Measurements from ENCODE around the gene LAMC2. TPM values are rescaled to one million over a fixed set of nuclear protein-coding genes. Genes with fewer than 3 reads are reported as not detected.

Gene LAMC2
- total and polyA plus RNA-seq, 2 donors (not counting 1 experiment from before 2014, with no cell fraction given), result 0.99 to 3.9 TPM

DNA sequence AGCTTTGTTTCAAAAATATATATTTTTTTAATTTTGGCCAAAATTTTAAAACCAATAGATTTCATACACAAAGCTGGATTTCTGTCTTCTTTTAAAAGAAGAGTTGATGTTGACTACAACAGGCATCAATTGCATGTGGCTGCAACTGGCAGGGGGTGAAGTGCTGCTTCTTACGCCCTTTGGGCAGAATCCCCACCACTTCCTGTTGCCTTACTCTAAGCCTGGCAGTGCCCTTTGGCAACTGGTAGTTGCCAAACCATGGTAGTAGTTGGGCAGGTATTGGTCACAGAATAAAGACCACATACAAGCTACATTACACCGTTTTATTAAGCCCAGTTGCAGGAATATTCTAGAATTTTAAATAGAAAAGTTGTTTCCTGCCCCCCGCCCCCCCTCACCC is 17.0 kb downstream of the LAMC2 start:
- Histone ChIP-seq H3K36me3 (ENCODE audit: control insufficient read depth, insufficient read depth, low read length) (no peaks in the 10 kb centered on the region), H3K4me2 (ENCODE audit: extremely low read depth, insufficient read depth, low read length) (no peak overlapping the region), H3K4me1 (ENCODE audit: control insufficient read depth, extremely low read depth, insufficient read depth, low read length) (no peaks in the 10 kb centered on the region), H2AFZ (ENCODE audit: low read length) (no peak overlapping the region), H3K9ac (ENCODE audit: insufficient read depth, low read length) (no peak overlapping the region), H4K20me1 (ENCODE audit: control insufficient read depth, extremely low read depth, insufficient read depth, low read length) (no peaks in the 10 kb centered on the region), H3K27me3 (ENCODE audit: control insufficient read depth, insufficient read depth, low read length) (no peaks in the 10 kb centered on the region), H3K27ac (ENCODE audit: insufficient read depth, low read length) (no peak overlapping the region), H3K79me2 (ENCODE audit: control insufficient read depth, insufficient read depth, low read length) (no peaks in the 10 kb centered on the region), H3K4me3 (replicated peaks in 1 of 4; ENCODE audit: control extremely low read depth in 1 of 4, insufficient read depth in 1 of 4, low read depth in 3 of 4, low read length in 4 of 4) (no peak overlapping the region), H3K9me3 (ENCODE audit: control insufficient read depth, insufficient read depth, low read depth, low read length) (no peaks in the 10 kb centered on the region)
- TF ChIP-seq, protein P1, sequence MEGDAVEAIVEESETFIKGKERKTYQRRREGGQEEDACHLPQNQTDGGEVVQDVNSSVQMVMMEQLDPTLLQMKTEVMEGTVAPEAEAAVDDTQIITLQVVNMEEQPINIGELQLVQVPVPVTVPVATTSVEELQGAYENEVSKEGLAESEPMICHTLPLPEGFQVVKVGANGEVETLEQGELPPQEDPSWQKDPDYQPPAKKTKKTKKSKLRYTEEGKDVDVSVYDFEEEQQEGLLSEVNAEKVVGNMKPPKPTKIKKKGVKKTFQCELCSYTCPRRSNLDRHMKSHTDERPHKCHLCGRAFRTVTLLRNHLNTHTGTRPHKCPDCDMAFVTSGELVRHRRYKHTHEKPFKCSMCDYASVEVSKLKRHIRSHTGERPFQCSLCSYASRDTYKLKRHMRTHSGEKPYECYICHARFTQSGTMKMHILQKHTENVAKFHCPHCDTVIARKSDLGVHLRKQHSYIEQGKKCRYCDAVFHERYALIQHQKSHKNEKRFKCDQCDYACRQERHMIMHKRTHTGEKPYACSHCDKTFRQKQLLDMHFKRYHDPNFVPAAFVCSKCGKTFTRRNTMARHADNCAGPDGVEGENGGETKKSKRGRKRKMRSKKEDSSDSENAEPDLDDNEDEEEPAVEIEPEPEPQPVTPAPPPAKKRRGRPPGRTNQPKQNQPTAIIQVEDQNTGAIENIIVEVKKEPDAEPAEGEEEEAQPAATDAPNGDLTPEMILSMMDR (conservative IDR thresholded peaks at IDR 0.05 in 1 of 2, IDR thresholded peaks at IDR 0.05 in 1 of 2; ENCODE audit: low read depth in 1 of 2, low read length in 2 of 2), result no peak
- TF ChIP-seq EZH2 (IDR thresholded peaks at IDR 0.05; ENCODE audit: low read length, missing control alignments), result no peak
- DNase-seq (ENCODE audit: low read depth in 2 of 2), result no peak

DNA sequence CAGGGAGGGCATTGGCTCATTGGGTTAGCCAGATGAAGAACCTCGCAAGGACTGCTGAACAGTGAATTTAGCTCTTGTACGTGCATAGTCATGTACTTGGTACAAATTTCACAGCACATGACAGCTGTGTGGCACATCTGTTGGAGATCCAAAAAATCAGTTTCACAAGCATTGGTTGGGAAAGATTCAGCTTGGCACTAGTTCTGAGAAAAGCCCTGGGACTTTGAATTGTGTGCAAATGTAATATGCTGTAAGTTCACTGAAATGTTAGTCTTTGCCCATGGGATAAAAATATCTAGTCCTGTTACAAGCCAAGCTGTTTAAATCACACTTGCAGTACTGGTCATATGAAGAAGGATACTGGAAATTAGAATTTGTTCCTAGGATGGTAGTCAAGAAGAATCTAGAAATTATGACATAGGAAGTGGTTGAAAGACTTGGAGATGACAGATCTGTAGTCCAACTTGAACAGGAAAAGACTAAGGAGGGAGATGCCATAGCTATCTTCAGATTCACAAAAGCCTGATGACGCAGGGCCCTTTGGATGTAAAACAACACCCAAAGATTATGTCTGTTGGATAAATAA is 19.2 kb downstream of the LAMC2 start:
- TF ChIP-seq, protein P1 (conservative IDR thresholded peaks at IDR 0.05 in 1 of 2, IDR thresholded peaks at IDR 0.05 in 1 of 2; ENCODE audit: low read depth in 1 of 2, low read length in 2 of 2), result no peak
- TF ChIP-seq EZH2 (IDR thresholded peaks at IDR 0.05; ENCODE audit: low read length, missing control alignments), result no peak
- Histone ChIP-seq H2AFZ (ENCODE audit: low read length) (peak overlapping the region; percentile 19), H3K4me3 (replicated peaks in 1 of 4; ENCODE audit: control extremely low read depth in 1 of 4, insufficient read depth in 1 of 4, low read depth in 3 of 4, low read length in 4 of 4) (no peak overlapping the region), H3K27ac (ENCODE audit: insufficient read depth, low read length) (peak overlapping the region; percentile 45), H4K20me1 (ENCODE audit: control insufficient read depth, extremely low read depth, insufficient read depth, low read length) (no peaks in the 10 kb centered on the region), H3K9ac (ENCODE audit: insufficient read depth, low read length) (no peak overlapping the region), H3K79me2 (ENCODE audit: control insufficient read depth, insufficient read depth, low read length) (no peaks in the 10 kb centered on the region), H3K4me2 (ENCODE audit: extremely low read depth, insufficient read depth, low read length) (no peak overlapping the region), H3K4me1 (ENCODE audit: control insufficient read depth, extremely low read depth, insufficient read depth, low read length) (peaks cover 6% of the 10 kb centered on the region), H3K9me3 (ENCODE audit: control insufficient read depth, insufficient read depth, low read depth, low read length) (no peaks in the 10 kb centered on the region), H3K36me3 (ENCODE audit: control insufficient read depth, insufficient read depth, low read length) (no peaks in the 10 kb centered on the region), H3K27me3 (ENCODE audit: control insufficient read depth, insufficient read depth, low read length) (no peaks in the 10 kb centered on the region)
- peak; percentile 46 to 95 for DNase-seq (ENCODE audit: low read depth in 2 of 2)

DNA sequence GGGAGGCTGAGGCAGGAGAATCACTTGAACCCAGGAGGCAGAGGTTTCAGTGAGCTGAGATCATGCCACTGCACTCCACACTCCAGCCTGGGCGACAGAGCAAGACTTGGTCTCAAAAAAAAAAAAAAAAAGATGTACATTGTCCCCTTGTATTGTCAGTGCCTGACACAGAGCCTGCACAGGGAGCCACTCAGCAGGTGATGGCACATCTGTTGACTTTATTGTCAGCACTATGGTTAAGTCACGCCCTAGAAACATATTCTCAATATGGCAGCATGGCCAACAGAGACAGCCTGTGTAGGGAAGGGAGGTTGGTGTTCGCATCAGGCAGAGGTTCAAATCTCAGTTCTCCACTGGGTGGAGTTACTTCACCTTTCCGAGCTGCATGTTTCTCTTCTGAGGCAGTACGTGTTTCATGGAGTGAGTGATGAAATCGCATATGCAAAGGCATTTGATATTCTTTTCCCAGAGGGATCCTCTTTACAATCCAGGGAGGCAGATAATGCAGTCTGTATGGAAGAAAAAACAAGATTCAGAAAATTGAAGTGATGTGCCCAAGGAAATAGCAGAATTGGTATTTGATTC is 20.6 kb downstream of the LAMC2 start:
- peaks cover 6% of the 10 kb centered on the region for H3K4me1 ChIP-seq (ENCODE audit: control insufficient read depth, extremely low read depth, insufficient read depth, low read length)
- H3K9me3 ChIP-seq (ENCODE audit: control insufficient read depth, insufficient read depth, low read depth, low read length), result no peaks in the 10 kb centered on the region
- no peak overlapping the region for H3K27ac ChIP-seq (ENCODE audit: insufficient read depth, low read length)
- no peaks in the 10 kb centered on the region for H3K79me2 ChIP-seq (ENCODE audit: control insufficient read depth, insufficient read depth, low read length)
- no peak overlapping the region for H3K4me2 ChIP-seq (ENCODE audit: extremely low read depth, insufficient read depth, low read length)
- no peaks in the 10 kb centered on the region for H3K36me3 ChIP-seq (ENCODE audit: control insufficient read depth, insufficient read depth, low read length)
- no peak for DNase-seq (ENCODE audit: low read depth in 2 of 2)
- no peaks in the 10 kb centered on the region for H3K27me3 ChIP-seq (ENCODE audit: control insufficient read depth, insufficient read depth, low read length)
- no peak overlapping the region for H3K4me3 ChIP-seq (replicated peaks in 1 of 4; ENCODE audit: control extremely low read depth in 1 of 4, insufficient read depth in 1 of 4, low read depth in 3 of 4, low read length in 4 of 4)
- H3K9ac ChIP-seq (ENCODE audit: insufficient read depth, low read length), result no peak overlapping the region
- H2AFZ ChIP-seq (ENCODE audit: low read length), result no peak overlapping the region
- no peaks in the 10 kb centered on the region for H4K20me1 ChIP-seq (ENCODE audit: control insufficient read depth, extremely low read depth, insufficient read depth, low read length)
- TF ChIP-seq, protein P1 (conservative IDR thresholded peaks at IDR 0.05 in 1 of 2, IDR thresholded peaks at IDR 0.05 in 1 of 2; ENCODE audit: low read depth in 1 of 2, low read length in 2 of 2), result no peak
- TF ChIP-seq EZH2 (IDR thresholded peaks at IDR 0.05; ENCODE audit: low read length, missing control alignments), result no peak
